GM12878 (cell line): ENCODE measurements around the gene FXYD4. TPM values are rescaled to one million over a fixed set of nuclear protein-coding genes. Genes with fewer than 3 reads are reported as not detected.

Experiments
- ATAC-seq: fragments of 200-7000 bp; cut with Tn5 transposase; 3 replicates; pipeline ENCODE4 v1.9.1; 2020; ENCODE audit warnings: mild to moderate bottlenecking, moderate library complexity
- BruUV-seq: library from RNA; stranded (reverse); fragments of 400-500 nt; replicated peaks from 2 replicates; lab custom pipeline; 2021; lab: Mats Ljungman, UMichigan
- CTCF ChIA-PET: fragments of 300-600 bp; sonication (Branson Sonifier 250); formaldehyde crosslinking; extraction: SDS; loops from one replicate; lab custom pipeline; 2021; ENCODE audit warnings: inconsistent platforms; lab: Yijun Ruan, JAX
- POLR2A ChIA-PET: fragments of 350-600 bp; formaldehyde crosslinking; extraction: SDS; loops from one replicate; lab custom pipeline; 2021; ENCODE audit warnings: inconsistent platforms; lab: Charles Lee
- RAD21 ChIA-PET: fragments of 300-600 bp; sonication (Branson Sonifier 250); formaldehyde crosslinking; loops from one replicate; lab custom pipeline; 2023; ENCODE audit warnings: antibody characterized with exemption; ENCODE audit not compliant: unreplicated experiment; lab: Charles Lee
- SMC1A ChIA-PET: fragments of 300-600 bp; sonication (Branson Sonifier 250); formaldehyde crosslinking; loops from one replicate; lab custom pipeline; 2023; ENCODE audit not compliant: unreplicated experiment, uncharacterized antibody; lab: Charles Lee
- DNase-seq: peaks from one replicate; pipeline ENCODE4 v3.0.0-alpha.2; 2011; ENCODE audit warnings: low read depth, low spot score
- FAIRE-seq: peaks from 3 replicates; lab custom pipeline; 2011; peaks lifted over from hg19 to GRCh38; lab: Jason Lieb, UNC
- H2AFZ ChIP-seq: 2 replicates; pipeline ENCODE4 v1.6.0; 2011; ENCODE audit warnings: low read depth, low read length, control low read depth; ENCODE audit not compliant: control insufficient read depth
- H3K27ac ChIP-seq: 2 replicates; pipeline ENCODE4 v1.5.1; 2011; ENCODE audit warnings: control low read depth; ENCODE audit not compliant: control insufficient read depth, insufficient read depth
- H3K27me3 ChIP-seq, 2 experiments: replicated peaks in 1 of 2; 2 replicates each; pipeline versions ENCODE4 v1.6.0 to v1.6.1; 2011; ENCODE audit warnings: low read length in 1 of 2; ENCODE audit not compliant: control insufficient read depth in 2 of 2, insufficient read depth in 2 of 2
- H3K36me3 ChIP-seq, 2 experiments: 2 replicates each; pipeline ENCODE4 v1.5.1; 2011; ENCODE audit warnings: low read length in 1 of 2; ENCODE audit not compliant: control insufficient read depth in 2 of 2, insufficient read depth in 2 of 2
- H3K4me1 ChIP-seq: 2 replicates; pipeline ENCODE4 v1.6.1; 2011; ENCODE audit warnings: mild to moderate bottlenecking, low read length, moderate library complexity, mixed read lengths; ENCODE audit not compliant: control insufficient read depth, insufficient read depth
- H3K4me2 ChIP-seq: 2 replicates; pipeline ENCODE4 v1.6.0; 2011; ENCODE audit warnings: control low read depth; ENCODE audit not compliant: control insufficient read depth, insufficient read depth
- H3K4me3 ChIP-seq: fragments of 200-600 bp; sonication (generic); 2 replicates; pipeline ENCODE4 v1.5.1; 2016
- H3K79me2 ChIP-seq: 2 replicates; pipeline ENCODE4 v1.6.0; 2011; ENCODE audit warnings: low read length; ENCODE audit not compliant: control insufficient read depth, insufficient read depth
- H3K9ac ChIP-seq: 2 replicates; pipeline ENCODE4 v1.8.0; 2011; ENCODE audit warnings: low read length, control low read depth, mixed read lengths; ENCODE audit not compliant: control insufficient read depth, insufficient read depth
- H3K9me3 ChIP-seq: replicated peaks from 3 replicates; pipeline ENCODE4 v1.5.1; 2011; ENCODE audit warnings: mild to moderate bottlenecking, low read length; ENCODE audit not compliant: control insufficient read depth, insufficient read depth
- H4K20me1 ChIP-seq: 2 replicates; pipeline ENCODE4 v1.6.0; 2011; ENCODE audit not compliant: control insufficient read depth, insufficient read depth
- CEBPB ChIP-seq, 2 experiments: fragments of 150-350 bp in 1 of 2; IDR thresholded peaks; 2 replicates each; pipeline ENCODE4 v1.6.1; 2012 to 2014; ENCODE audit warnings: low read depth in 2 of 2, low read length in 2 of 2, borderline replicate concordance in 1 of 2, inconsistent platforms in 1 of 2
- FOS ChIP-seq: IDR thresholded peaks from 3 replicates; pipeline ENCODE4 v1.6.1; 2011; ENCODE audit warnings: borderline replicate concordance; ENCODE audit not compliant: insufficient read length; ENCODE audit errors: extremely low read depth
- HDAC6 ChIP-seq: fragments of 200-600 bp; sonication (generic); IDR thresholded peaks from one replicate; pipeline ENCODE4 v1.8.0; 2017; ENCODE audit warnings: antibody characterized with exemption; ENCODE audit not compliant: unreplicated experiment
- KLF5 ChIP-seq: fragments of 450-650 bp; IDR thresholded peaks from 2 replicates; pipeline ENCODE4 v1.6.1; 2014; ENCODE audit warnings: mild to moderate bottlenecking; ENCODE audit not compliant: partially characterized antibody
- MTA2 ChIP-seq: fragments of 450-650 bp; IDR thresholded peaks from 2 replicates; pipeline ENCODE4 v1.6.1; 2016; ENCODE audit warnings: low read depth, mild to moderate bottlenecking, moderate library complexity
- NRF1 ChIP-seq: conservative IDR thresholded peaks from 2 replicates; pipeline ENCODE4 v1.6.1; 2011; ENCODE audit warnings: mild to moderate bottlenecking, low read depth, low read length, improper control_type of control experiment
- SPI1 ChIP-seq: IDR thresholded peaks from 2 replicates; pipeline ENCODE4 v1.6.1; 2011; ENCODE audit warnings: low read depth, mild to moderate bottlenecking, low read length, moderate library complexity, borderline replicate concordance; ENCODE audit not compliant: insufficient read depth
- ZNF217 ChIP-seq: fragments of 450-650 bp; IDR thresholded peaks from 2 replicates; pipeline ENCODE4 v1.6.1; 2017; ENCODE audit warnings: antibody characterized with exemption, mild to moderate bottlenecking
- ZNF274 ChIP-seq: IDR thresholded peaks from one replicate; pipeline ENCODE4 v1.8.0; 2011; ENCODE audit not compliant: insufficient read length, insufficient read depth
- ZNF622 ChIP-seq: fragments of 450-650 bp; IDR thresholded peaks from 2 replicates; pipeline ENCODE4 v1.6.1; 2017; ENCODE audit warnings: mild to moderate bottlenecking, inconsistent platforms
- ZSCAN29 ChIP-seq: fragments of 450-650 bp; IDR thresholded peaks from 2 replicates; pipeline ENCODE4 v1.6.1; 2017; ENCODE audit warnings: mild to moderate bottlenecking, moderate library complexity
- WGBS: methylation state at CpG from one replicate; pipeline ENCODE4 v1.1.6; 2016; ENCODE audit warnings: low lambda C conversion rate; ENCODE audit not compliant: insufficient replicate concordance, insufficient coverage; ENCODE audit errors: missing lambda C conversion rate; 5-methylcytosine and 5-hydroxymethylcytosine counted together
- in situ Hi-C: fragments of 300-500 bp; cut with MboI; formaldehyde crosslinking; loops from 9 replicates; pipeline ENCODE4 v1.14.3; 2018; ENCODE audit warnings: mixed read lengths
- intact Hi-C: fragments of 100-400 bp; cut with micrococcal nuclease; formaldehyde crosslinking; loops from one replicate; pipeline ENCODE4 v1.14.2; 2022; ENCODE audit not compliant: unreplicated experiment
- polyA plus RNA-seq, 11 experiments: library from polyadenylated mRNA; depleted of rRNA in 4 of 11; unstranded in 6 of 11; stranded (reverse) in 5 of 11; fragments of >200 nt; fragmentation: Nextera tagmentation in 4 of 11; fragmentation: Illumina TruSeq in 1 of 11; extraction: Ambion mirVana in 4 of 11; extraction: Trizol in 1 of 11; gene quantifications; 1 replicate in 1 of 11; 2 replicates in 10 of 11; pipeline versions ENCODE4 v1.2.1 to v1.2.3, GENCODE V29; 2011 to 2016; ENCODE audit warnings: inconsistent platforms in 2 of 11, missing spikeins in 2 of 11, low read depth in 1 of 11
- total RNA-seq, 4 experiments: library from RNA; depleted of rRNA in 3 of 4; stranded (reverse); fragments of >200 nt in 3 of 4; fragmentation: Illumina TruSeq in 1 of 4; extraction: Trizol in 1 of 4; gene quantifications; 2 replicates each; pipeline versions ENCODE4 v1.2.1 to v1.2.3, GENCODE V29; 2013 to 2021
- TF ChIP-seq, protein P1 (sequence below): fragments of 450-650 bp; IDR thresholded peaks from 2 replicates; pipeline ENCODE4 v1.6.1; 2017; ENCODE audit warnings: antibody characterized with exemption, mild to moderate bottlenecking, moderate library complexity
- TF ChIP-seq, protein P2 (sequence below): fragments of 450-650 bp; IDR thresholded peaks from 2 replicates; pipeline ENCODE4 v1.6.1; 2018; ENCODE audit warnings: borderline replicate concordance, mild to moderate bottlenecking; ENCODE audit not compliant: partially characterized antibody
- TF ChIP-seq, protein P3 (sequence below): IDR thresholded peaks from 2 replicates; pipeline ENCODE4 v1.6.1; 2012; ENCODE audit warnings: low read depth, low read length, improper control_type of control experiment

FXYD4 gene
- total and polyA plus RNA-seq, 10 of the 15 experiments (the other 5 are each of a cell fraction or from before 2014, with no cell fraction given) = not detected

- H4K20me1 ChIP-seq = peaks cover 14% of the 10 kb centered on the region
- H3K79me2 ChIP-seq = peaks cover 28% of the 10 kb centered on the region
- FAIRE-seq = no peak
Measured at GRCh38 chr10:43387678-43388032, 16.2 kb downstream of the FXYD4 start.

More at GRCh38 chr10:43387678-43388032, 16.2 kb downstream of the FXYD4 start:
- Histone ChIP-seq H3K4me3 (no peak overlapping the region), H3K36me3 (peaks cover 33 to 47% of the 10 kb centered on the region in 2 experiments), H3K4me2 (no peak overlapping the region), H3K27me3 (no peaks in the 10 kb centered on the region), H3K27ac (no peak overlapping the region), H3K9me3 (no peaks in the 10 kb centered on the region), H3K4me1 (no peaks in the 10 kb centered on the region), H3K9ac (no peak overlapping the region), H2AFZ (no peak overlapping the region)
- no TSS peak for BruUV-seq
- 3% methylated on average over 5 of the region's 5 CpGs for WGBS
- intact Hi-C loops = no loop called here
- POLR2A ChIA-PET = no interaction called here
- TF ChIP-seq, protein P1, sequence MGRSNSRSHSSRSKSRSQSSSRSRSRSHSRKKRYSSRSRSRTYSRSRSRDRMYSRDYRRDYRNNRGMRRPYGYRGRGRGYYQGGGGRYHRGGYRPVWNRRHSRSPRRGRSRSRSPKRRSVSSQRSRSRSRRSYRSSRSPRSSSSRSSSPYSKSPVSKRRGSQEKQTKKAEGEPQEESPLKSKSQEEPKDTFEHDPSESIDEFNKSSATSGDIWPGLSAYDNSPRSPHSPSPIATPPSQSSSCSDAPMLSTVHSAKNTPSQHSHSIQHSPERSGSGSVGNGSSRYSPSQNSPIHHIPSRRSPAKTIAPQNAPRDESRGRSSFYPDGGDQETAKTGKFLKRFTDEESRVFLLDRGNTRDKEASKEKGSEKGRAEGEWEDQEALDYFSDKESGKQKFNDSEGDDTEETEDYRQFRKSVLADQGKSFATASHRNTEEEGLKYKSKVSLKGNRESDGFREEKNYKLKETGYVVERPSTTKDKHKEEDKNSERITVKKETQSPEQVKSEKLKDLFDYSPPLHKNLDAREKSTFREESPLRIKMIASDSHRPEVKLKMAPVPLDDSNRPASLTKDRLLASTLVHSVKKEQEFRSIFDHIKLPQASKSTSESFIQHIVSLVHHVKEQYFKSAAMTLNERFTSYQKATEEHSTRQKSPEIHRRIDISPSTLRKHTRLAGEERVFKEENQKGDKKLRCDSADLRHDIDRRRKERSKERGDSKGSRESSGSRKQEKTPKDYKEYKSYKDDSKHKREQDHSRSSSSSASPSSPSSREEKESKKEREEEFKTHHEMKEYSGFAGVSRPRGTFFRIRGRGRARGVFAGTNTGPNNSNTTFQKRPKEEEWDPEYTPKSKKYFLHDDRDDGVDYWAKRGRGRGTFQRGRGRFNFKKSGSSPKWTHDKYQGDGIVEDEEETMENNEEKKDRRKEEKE = no peak
- TF ChIP-seq ZNF274 (no peak), NRF1 (no peak), ZSCAN29 (no peak), ZNF622 (no peak), HDAC6 (no peak), KLF5 (no peak), ZNF217 (no peak), FOS (no peak), SPI1 (no peak), MTA2 (no peak), CEBPB (IDR thresholded peaks at IDR 0.05; ENCODE audit: borderline replicate concordance in 1 of 2, low read depth in 2 of 2, low read length in 2 of 2) (no peak)
- TF ChIP-seq, protein P2, sequence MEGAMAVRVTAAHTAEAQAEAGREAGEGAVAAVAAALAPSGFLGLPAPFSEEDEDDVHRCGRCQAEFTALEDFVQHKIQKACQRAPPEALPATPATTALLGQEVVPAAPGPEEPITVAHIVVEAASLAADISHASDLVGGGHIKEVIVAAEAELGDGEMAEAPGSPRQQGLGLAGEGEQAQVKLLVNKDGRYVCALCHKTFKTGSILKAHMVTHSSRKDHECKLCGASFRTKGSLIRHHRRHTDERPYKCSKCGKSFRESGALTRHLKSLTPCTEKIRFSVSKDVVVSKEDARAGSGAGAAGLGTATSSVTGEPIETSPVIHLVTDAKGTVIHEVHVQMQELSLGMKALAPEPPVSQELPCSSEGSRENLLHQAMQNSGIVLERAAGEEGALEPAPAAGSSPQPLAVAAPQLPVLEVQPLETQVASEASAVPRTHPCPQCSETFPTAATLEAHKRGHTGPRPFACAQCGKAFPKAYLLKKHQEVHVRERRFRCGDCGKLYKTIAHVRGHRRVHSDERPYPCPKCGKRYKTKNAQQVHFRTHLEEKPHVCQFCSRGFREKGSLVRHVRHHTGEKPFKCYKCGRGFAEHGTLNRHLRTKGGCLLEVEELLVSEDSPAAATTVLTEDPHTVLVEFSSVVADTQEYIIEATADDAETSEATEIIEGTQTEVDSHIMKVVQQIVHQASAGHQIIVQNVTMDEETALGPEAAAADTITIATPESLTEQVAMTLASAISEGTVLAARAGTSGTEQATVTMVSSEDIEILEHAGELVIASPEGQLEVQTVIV = no peak
- TF ChIP-seq, protein P3, sequence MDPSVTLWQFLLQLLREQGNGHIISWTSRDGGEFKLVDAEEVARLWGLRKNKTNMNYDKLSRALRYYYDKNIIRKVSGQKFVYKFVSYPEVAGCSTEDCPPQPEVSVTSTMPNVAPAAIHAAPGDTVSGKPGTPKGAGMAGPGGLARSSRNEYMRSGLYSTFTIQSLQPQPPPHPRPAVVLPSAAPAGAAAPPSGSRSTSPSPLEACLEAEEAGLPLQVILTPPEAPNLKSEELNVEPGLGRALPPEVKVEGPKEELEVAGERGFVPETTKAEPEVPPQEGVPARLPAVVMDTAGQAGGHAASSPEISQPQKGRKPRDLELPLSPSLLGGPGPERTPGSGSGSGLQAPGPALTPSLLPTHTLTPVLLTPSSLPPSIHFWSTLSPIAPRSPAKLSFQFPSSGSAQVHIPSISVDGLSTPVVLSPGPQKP = no peak
- RAD21 ChIA-PET = no interaction called here
- no peak for ATAC-seq
- no peak for DNase-seq
- SMC1A ChIA-PET = no interaction called here
- in situ Hi-C loops = loop anchor here (25.0 kb wide), 2 partner anchors 100 to 600 kb away; partner anchors contain the start of gene BMS1
- CTCF ChIA-PET = interaction anchor here (0.7 kb wide), 1 partner anchor 18 kb away, joined by 3 read pairs; no protein-coding TSS in a partner anchor
